Large intestine (tissue), 3 donors: ENCODE data around the gene KCNJ13. TPM values are rescaled to one million over a fixed set of nuclear protein-coding genes. Genes with fewer than 3 reads are reported as not detected.

Experiments
- DNase-seq, 2 donors: peaks; one replicate each; pipeline versions ENCODE4 v3.0.0 to v3.0.0-alpha.2; 2013
- H3K27ac ChIP-seq: one replicate; pipeline ENCODE4 v1.5.1; 2013; ENCODE audit warnings: low read length
- H3K27me3 ChIP-seq: 2 replicates; pipeline ENCODE4 v1.6.1; 2013; ENCODE audit warnings: low read length; ENCODE audit not compliant: control insufficient read depth, insufficient read depth
- H3K36me3 ChIP-seq: 2 replicates; pipeline ENCODE4 v1.6.1; 2013; ENCODE audit warnings: low read length; ENCODE audit not compliant: control insufficient read depth, insufficient read depth
- H3K4me1 ChIP-seq: one replicate; pipeline ENCODE4 v1.6.1; 2013; ENCODE audit warnings: low read length; ENCODE audit not compliant: control insufficient read depth, insufficient read depth
- H3K4me3 ChIP-seq: one replicate; pipeline ENCODE4 v1.5.1; 2013; ENCODE audit warnings: low read length
- H3K9me3 ChIP-seq: one replicate; pipeline ENCODE4 v1.6.1; 2013; ENCODE audit warnings: mild to moderate bottlenecking, low read depth, low read length, moderate library complexity; ENCODE audit not compliant: control insufficient read depth
- WGBS: methylation state at CpG from one replicate; pipeline ENCODE4 v1.1.5; 2013; ENCODE audit warnings: low lambda C conversion rate; ENCODE audit not compliant: insufficient coverage; 5-methylcytosine and 5-hydroxymethylcytosine counted together
- polyA plus RNA-seq: library from polyadenylated mRNA; unstranded; fragments of 120-200 nt; gene quantifications from one replicate; pipeline ENCODE4 v1.2.1, GENCODE V29; 2013

Gene KCNJ13
- polyA plus RNA-seq, 1 donor: 28.1 TPM

GRCh38 chr2:232773815-232774214 is 2.5 kb downstream of the KCNJ13 start:
- 95% methylated on average over 4 of the region's 9 CpGs for WGBS
- peaks cover 17% of the 10 kb centered on the region for H3K4me1 ChIP-seq
- H3K9me3 ChIP-seq: no peaks in the 10 kb centered on the region
- H3K27me3 ChIP-seq: no peaks in the 10 kb centered on the region
- H3K27ac ChIP-seq: peak overlapping the region; percentile 85
- peak overlapping the region; percentile 61 for H3K4me3 ChIP-seq
- peaks cover 13% of the 10 kb centered on the region for H3K36me3 ChIP-seq
- DNase-seq: no peak

- H3K27me3 ChIP-seq: no peaks in the 10 kb centered on the region
- DNase-seq: peak in 1 of 2 donors; percentile 55
Measured at GRCh38 chr2:232772531-232772930, 3.8 kb downstream of the KCNJ13 start.

GRCh38 chr2:232771870-232772269 is 4.5 kb downstream of the KCNJ13 start:
- H3K27ac ChIP-seq: peak overlapping the region; percentile 85
- no peak for DNase-seq
- no peaks in the 10 kb centered on the region for H3K27me3 ChIP-seq
- WGBS: 43% methylated on average over 1 of the region's 1 CpG
- H3K4me1 ChIP-seq: no peaks in the 10 kb centered on the region
- no peak overlapping the region for H3K4me3 ChIP-seq
- H3K9me3 ChIP-seq: no peaks in the 10 kb centered on the region
- peaks cover 21% of the 10 kb centered on the region for H3K36me3 ChIP-seq

More at GRCh38 chr2:232772531-232772930, 3.8 kb downstream of the KCNJ13 start:
- H3K36me3 ChIP-seq: peaks cover 21% of the 10 kb centered on the region
- H3K4me3 ChIP-seq: no peak overlapping the region
- no CpG with 5 or more reads among the region's 2 CpGs for WGBS
- no peaks in the 10 kb centered on the region for H3K9me3 ChIP-seq
- H3K4me1 ChIP-seq: peaks cover 5% of the 10 kb centered on the region
- H3K27ac ChIP-seq: peak overlapping the region; percentile 85

GRCh38 chr2:232770207-232770606 is 6.2 kb downstream of the KCNJ13 start:
- H3K27ac ChIP-seq: no peak overlapping the region
- H3K4me1 ChIP-seq: no peaks in the 10 kb centered on the region
- H3K27me3 ChIP-seq: no peaks in the 10 kb centered on the region
- DNase-seq: no peak
- no peak overlapping the region for H3K4me3 ChIP-seq
- H3K9me3 ChIP-seq: no peaks in the 10 kb centered on the region
- H3K36me3 ChIP-seq: peaks cover 30% of the 10 kb centered on the region

GRCh38 chr2:232767866-232768265 is 8.5 kb downstream of the KCNJ13 start:
- no peaks in the 10 kb centered on the region for H3K27me3 ChIP-seq
- H3K27ac ChIP-seq: no peak overlapping the region
- H3K4me1 ChIP-seq: no peaks in the 10 kb centered on the region
- peaks cover 44% of the 10 kb centered on the region for H3K36me3 ChIP-seq
- no peak overlapping the region for H3K4me3 ChIP-seq
- H3K9me3 ChIP-seq: no peaks in the 10 kb centered on the region
- no peak for DNase-seq
- 100% methylated on average over 1 of the region's 1 CpG for WGBS

- no peak overlapping the region for H3K4me3 ChIP-seq
- no peak overlapping the region for H3K27ac ChIP-seq
- H3K4me1 ChIP-seq: no peaks in the 10 kb centered on the region
- H3K9me3 ChIP-seq: no peaks in the 10 kb centered on the region
- peak in 1 of 2 donors; percentile 43 for DNase-seq
- H3K27me3 ChIP-seq: no peaks in the 10 kb centered on the region
- peaks cover 51% of the 10 kb centered on the region for H3K36me3 ChIP-seq
- WGBS: 69% methylated on average over 2 of the region's 3 CpGs
Measured at GRCh38 chr2:232761301-232761907, 15.0 kb downstream of the KCNJ13 start.

GRCh38 chr2:232757905-232758304 is 18.5 kb downstream of the KCNJ13 start:
- peaks cover 37% of the 10 kb centered on the region for H3K36me3 ChIP-seq
- no peak overlapping the region for H3K27ac ChIP-seq
- DNase-seq: no peak
- no peaks in the 10 kb centered on the region for H3K27me3 ChIP-seq
- no peaks in the 10 kb centered on the region for H3K4me1 ChIP-seq
- 100% methylated on average over 1 of the region's 2 CpGs for WGBS
- H3K4me3 ChIP-seq: no peak overlapping the region
- H3K9me3 ChIP-seq: no peaks in the 10 kb centered on the region

- DNase-seq: no peak
- WGBS: 85% methylated on average over 4 of the region's 4 CpGs
- peaks cover 42% of the 10 kb centered on the region for H3K36me3 ChIP-seq
- H3K4me1 ChIP-seq: no peaks in the 10 kb centered on the region
- no peaks in the 10 kb centered on the region for H3K9me3 ChIP-seq
- no peaks in the 10 kb centered on the region for H3K27me3 ChIP-seq
- H3K4me3 ChIP-seq: no peak overlapping the region
- H3K27ac ChIP-seq: no peak overlapping the region
Measured at GRCh38 chr2:232750135-232750671, 26.2 kb downstream of the KCNJ13 start.

- Histone ChIP-seq H3K4me3 (no peak overlapping the region), H3K4me1 (no peaks in the 10 kb centered on the region), H3K27ac (no peak overlapping the region), H3K27me3 (no peaks in the 10 kb centered on the region), H3K9me3 (no peaks in the 10 kb centered on the region), H3K36me3 (peaks cover 42% of the 10 kb centered on the region)
- DNase-seq: no peak
- WGBS: 100% methylated on average over 1 of the region's 3 CpGs
Measured at GRCh38 chr2:232749331-232749730, 27.0 kb downstream of the KCNJ13 start.

- WGBS: no CpG with 5 or more reads among the region's 3 CpGs
- Histone ChIP-seq H3K27ac (no peak overlapping the region), H3K36me3 (peaks cover 41% of the 10 kb centered on the region)
Measured at GRCh38 chr2:232748038-232748437, 28.3 kb downstream of the KCNJ13 start.

GRCh38 chr2:232744963-232745362 is 31.4 kb downstream of the KCNJ13 start:
- Histone ChIP-seq H3K9me3 (no peaks in the 10 kb centered on the region), H3K4me3 (no peak overlapping the region), H3K27me3 (no peaks in the 10 kb centered on the region), H3K36me3 (peaks cover 26% of the 10 kb centered on the region), H3K27ac (no peak overlapping the region), H3K4me1 (no peaks in the 10 kb centered on the region)
- peak in 1 of 2 donors; percentile 31 for DNase-seq
- WGBS: 60% methylated on average over 1 of the region's 1 CpG

More at GRCh38 chr2:232748038-232748437, 28.3 kb downstream of the KCNJ13 start:
- no peak for DNase-seq
- H3K27me3 ChIP-seq: no peaks in the 10 kb centered on the region
- no peaks in the 10 kb centered on the region for H3K4me1 ChIP-seq
- H3K4me3 ChIP-seq: no peak overlapping the region
- H3K9me3 ChIP-seq: no peaks in the 10 kb centered on the region
